Suppressor macrophage treated with lipopolysaccharide for 4 hours (primary cell): ENCODE measurements around the gene TBC1D2B.
A peak's percentile ranks its signal among the peaks of the same experiment; 100 is the strongest.

Source experiments
- DNase-seq: peaks from one replicate; pipeline ENCODE4 v3.0.0-alpha.2; 2020

TBC1D2B gene

DNA sequence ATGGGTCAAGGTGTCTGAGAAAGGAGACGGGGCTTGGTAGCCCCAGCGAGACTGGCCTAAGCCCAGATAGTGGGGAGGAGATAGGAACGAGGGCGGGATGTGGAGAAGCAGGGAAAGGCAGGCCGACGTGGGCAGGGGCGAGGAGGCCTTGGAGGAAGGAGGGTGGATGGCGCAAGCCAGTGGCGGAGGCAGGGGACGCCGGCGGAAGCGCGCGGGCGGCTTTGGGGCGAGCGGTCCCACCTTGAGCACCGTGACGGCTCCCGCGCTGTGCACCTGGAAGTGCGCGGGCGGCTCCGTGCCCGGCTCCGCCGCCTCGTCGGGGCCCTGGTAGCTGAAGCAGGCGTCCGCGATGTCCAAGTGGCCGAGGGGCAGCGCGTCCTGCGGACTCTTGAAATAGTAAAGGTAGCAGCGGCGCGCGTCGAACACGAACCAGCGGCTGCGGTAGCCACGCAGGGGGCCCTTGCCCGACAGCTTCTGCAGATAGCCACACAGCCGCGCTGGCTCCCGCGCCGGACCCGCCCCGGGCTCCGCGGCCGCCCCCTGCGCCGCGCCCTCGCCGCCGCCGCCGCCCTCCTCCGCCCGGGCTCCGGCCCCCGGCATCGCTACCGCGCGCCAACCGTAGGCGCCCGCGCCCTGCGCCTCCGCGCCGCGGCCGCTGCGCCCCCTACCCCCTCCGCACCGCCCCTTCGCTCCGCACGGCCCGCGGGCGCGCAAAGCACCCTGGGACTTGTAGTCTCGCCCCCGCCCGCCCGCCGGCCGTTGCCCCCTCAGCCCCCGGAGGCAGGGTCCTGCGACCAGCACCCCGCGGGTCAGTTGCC lies at the start of gene TBC1D2B:
TSS of gene TBC1D2B (minus strand) at position 659 of the 818 bp plus-strand sequence. CDS start at position 600, 59 bp downstream.
- DNase-seq: peak; percentile 60

DNA sequence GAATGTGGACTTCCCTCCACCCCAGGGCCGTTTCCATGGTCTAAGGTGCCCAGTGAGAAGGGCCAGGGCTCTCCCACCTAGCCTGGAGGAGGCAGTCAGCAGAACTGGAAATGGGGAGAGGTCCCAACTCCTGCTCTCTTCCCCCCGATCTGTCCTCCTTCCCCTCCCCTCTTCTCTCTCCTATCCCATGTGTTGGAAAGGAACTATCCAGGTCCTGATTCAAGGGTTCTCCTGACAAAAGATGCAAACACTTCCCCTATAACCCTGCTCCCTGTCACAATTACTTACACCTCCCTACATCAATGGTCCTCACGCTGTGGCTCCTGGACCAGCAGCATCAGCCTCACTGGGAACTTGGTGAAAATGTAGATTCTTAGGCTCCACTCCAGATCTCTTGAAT lies 47.8 kb upstream of the TBC1D2B start:
- no peak for DNase-seq

DNA sequence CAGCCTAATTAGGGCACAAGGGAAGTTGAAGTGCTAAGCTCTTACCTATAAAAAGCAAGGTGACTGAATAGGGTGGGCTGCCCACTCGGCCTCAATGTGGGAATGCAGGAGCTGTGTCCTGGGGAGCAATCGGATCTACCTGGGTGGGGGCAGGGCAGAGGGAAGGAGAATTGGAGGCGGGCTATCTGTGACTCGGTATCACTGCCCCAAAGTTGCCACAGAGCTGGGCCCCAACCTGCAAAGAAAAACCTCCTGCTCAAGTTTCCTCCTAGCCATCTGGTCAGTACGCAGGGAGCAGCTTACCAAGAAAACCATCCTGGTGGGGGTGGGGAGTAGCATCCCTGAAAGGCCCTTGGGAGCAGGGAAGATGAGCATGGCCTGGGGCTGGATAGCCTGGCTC lies 43.0 kb upstream of the TBC1D2B start:
- no peak for DNase-seq

GRCh38 chr15:78112551-78112950 lies 35.0 kb upstream of the TBC1D2B start:
- no peak for DNase-seq

- DNase-seq: no peak
These were observed 34.3 kb upstream of the TBC1D2B start for GRCh38 chr15:78111788-78112187.

- no peak for DNase-seq
These were observed 33.5 kb upstream of the TBC1D2B start for GRCh38 chr15:78110916-78111475.

- no peak for DNase-seq
These were observed 32.6 kb upstream of the TBC1D2B start for GRCh38 chr15:78110096-78110495.

- no peak for DNase-seq
These were observed 31.6 kb upstream of the TBC1D2B start for GRCh38 chr15:78109156-78109555.

DNA sequence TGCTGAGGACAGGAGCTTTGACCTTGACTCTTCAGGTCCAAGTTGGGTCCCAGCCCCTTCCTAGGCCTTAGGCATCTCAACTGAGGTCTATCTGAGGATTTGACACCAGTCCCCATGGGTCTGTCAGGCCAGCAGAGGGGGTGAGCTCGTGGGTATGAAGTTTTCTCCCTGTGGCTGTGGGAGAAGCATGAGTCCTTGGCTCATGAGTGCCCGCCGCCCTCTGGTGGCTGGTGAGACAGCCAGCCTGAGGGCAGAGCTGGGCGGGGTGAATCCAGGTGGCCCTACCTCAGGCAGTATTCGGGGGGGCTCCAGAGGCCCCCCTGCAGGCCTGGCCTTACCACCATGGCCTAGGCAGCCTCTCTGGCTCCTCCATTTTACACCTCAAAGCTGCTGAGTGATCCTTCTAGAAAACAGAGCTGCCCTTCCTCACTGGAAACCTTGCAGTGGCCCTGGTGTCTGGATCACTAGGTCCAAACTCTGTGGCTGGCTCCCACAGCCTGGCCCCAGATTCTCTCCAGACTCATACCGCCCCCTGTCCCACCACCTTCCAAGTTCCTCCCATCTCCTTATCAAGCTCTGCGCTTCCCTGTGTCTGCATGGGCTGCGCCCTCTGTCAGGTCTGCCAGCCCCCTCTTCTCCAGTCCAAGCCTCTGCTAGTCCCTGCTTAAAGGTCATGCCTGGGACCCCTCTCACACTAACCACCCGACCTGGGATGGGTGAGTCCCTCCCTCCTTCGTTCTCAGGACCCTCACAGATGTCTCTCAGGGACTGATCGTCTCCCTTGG lies 31.0 kb upstream of the TBC1D2B start:
- DNase-seq: peak; percentile 95

- DNase-seq: no peak
These were observed 30.0 kb upstream of the TBC1D2B start for GRCh38 chr15:78107471-78107870.

DNA sequence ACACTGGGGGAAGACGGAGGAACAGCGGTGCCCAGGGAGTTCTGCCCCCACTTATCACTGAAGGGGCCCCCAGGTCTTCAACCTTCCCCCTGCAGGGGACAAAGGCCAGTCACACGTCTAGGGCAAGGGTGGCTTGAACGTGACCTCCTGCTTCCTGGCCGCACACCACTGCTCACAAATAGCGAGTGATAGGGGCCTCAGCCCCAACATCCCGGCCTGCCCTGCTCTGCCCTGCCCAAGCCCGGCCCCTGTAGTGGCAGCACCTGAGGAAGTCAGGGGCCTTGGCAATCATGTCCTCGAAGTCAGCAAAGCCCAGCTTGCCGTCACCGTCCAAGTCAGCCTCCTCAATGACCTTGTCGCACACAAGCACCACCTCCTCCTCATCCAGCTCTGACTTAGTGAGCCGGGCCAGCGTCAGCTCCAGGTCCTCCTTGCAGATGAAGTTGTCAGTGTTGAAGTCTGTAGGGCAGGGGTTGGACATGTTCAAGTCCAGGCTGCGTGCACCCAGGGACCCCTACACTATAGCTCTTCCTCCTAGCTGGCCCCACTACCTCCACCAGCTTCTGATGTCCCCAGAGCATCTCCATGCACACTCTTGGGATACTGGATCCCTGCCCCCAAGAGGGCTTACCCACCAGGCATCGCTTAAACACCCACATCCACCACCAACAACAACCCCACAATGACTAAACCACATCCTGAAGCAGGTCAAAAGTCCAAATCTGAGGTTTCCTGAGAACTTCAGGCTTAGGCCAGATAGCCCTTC lies 28.1 kb upstream of the TBC1D2B start:
- DNase-seq: no peak

GRCh38 chr15:78104566-78105475 lies 27.3 kb upstream of the TBC1D2B start:
- DNase-seq: no peak

- no peak for DNase-seq
These were observed 26.6 kb upstream of the TBC1D2B start for GRCh38 chr15:78104119-78104479.

DNA sequence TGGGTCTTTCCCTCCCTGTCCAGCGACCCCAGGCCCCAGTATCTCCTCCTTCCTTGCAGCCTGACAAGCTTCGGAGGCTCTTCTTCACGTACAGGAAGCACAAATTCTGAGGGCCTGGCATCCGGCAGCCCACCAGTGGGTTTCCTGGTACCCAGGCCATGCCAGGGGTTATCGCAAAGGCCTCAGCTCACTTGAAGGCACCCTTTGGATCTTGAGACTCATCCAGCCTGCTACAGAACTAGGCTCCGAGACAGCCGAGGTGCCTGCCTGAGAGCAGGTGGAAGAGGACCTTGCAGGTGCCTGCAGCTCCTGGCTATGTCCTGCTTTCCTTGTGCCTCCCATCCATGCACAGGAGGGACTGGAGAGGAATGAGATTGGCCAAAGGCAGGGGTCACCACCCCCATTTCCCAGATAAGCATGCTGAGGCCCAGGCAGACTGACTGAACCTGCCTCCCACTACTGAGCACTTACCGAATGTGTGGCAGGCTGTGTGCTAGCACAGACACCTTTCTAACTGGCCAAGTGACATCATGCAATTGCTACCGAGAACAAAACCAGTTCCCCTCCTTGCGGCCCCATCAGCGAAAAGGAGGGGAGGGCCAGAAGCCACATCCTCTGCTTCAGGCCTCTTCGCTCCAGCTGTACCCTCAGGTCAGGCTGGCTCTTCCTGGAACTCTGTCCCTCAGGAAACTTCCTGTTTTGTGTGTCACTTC lies 26.1 kb upstream of the TBC1D2B start:
- peak; percentile 19 for DNase-seq

GRCh38 chr15:78102741-78103140 lies 25.2 kb upstream of the TBC1D2B start:
- DNase-seq: no peak

DNA sequence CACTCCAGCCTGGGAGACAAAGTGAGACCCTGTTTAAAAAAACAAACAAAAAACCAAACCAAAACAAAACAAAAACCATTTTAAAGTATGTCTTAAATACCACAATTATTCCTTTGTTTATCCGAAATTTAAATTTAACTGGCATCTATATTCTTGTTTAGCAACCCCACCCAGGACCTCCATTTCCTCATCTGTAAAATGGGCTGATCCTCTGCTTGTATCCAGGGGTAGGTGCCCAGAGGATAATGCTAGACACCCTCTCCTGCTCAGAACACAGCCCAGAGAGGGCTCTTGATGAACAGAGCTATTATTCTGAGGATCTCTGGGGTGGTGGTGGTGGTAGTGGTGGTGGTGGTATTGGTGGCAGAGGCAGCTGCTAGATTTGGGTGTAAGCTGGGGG lies 24.7 kb upstream of the TBC1D2B start:
- no peak for DNase-seq

DNA sequence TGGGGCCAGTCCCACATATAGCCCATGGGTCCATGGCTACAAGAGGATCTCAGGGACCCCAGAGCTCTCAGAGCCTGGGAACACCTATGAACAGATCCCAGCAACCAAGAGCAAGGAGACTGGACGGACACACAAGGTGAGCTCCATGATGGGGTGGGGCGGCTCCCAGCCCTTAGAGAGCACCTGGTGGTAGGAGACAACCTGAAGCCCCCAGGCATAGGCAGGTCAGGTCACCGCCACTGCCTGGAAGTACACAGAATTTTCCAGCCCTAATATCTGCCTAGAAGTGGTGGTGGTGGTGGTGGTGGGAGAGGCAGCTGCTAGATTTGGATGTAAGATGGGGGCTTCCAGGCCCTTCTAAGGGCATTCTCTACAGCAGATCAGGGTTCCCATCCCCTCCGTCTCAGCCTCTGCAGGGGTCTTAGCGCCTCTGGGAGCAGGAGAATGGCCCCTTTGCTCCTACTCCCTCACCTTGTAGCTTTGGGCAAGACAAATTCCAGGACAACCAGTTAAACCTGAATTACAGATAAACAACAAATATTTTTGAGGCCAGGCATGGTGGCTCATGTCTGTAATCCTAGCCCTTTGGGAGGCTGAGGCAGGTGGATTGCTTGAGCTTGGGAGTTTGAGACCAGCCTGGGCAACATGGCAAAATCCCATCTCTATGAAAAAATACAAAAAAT lies 24.1 kb upstream of the TBC1D2B start:
- no peak for DNase-seq

DNA sequence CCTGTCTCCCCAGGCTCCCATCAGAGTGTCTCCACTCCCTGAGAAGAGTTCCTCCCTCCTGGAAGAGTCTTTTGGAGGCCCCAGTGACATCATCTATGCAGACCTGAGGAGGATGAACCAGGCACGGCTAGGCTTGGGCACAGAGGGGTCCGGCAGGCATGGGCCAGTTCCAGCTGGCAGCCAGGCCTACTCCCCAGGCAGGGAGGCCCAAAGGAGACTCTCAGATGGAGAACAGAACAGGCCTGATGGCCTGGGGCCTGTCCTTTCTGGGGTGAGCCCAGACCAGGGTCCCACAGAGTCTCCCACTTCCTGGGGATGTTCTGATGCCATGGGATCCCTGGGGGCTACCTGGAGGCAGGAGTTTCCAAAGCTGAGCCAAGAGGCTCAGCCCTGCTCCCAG lies 23.4 kb upstream of the TBC1D2B start:
- DNase-seq: no peak

DNA sequence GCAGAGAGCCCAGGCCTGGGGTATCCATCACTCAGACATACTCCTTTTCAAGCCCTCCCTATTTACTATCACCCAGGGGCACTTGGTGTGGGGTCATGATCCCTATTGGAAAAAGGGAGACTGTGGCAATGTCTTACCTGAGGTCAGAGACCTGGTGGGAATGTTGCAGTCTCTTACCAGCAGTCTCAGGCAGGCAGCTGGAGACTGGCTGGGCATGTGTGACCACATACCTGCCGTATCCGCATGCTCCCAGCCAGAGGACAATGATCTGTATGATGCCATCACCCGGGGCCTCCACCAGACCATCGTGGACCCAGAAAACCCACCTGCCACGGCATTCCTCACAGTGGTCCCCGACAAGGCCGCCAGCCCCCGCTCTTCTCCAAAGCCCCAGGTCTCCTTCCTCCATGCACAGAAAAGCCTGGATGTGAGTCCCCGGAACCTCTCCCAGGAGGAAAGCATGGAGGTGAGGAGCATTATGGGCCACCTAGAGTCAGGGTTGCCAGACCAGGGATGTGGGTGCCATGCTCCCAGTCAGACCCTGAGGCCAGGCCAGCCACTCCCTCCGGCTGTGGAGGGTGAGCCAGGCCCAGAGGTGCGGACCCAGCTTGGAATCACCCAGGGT lies 20.7 kb upstream of the TBC1D2B start:
- DNase-seq: no peak

DNA sequence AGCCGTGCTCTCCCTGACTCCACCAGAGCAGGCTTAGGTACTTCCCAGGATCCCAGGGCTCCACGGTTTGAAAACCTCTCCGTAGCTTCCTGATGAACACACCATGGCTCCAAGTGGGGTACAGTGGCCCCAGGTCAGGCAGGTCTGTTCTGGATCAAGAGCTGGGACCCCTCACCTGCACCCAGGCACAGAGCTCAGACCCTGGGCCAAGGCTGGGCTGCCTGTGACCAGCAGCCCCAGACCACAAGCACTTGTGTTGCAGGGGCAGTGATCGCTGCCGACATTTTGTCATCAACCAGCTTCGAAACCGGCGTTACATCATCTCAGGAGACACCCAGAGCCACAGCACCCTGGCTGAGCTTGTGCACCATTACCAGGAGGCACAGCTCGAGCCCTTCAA lies 20.2 kb upstream of the TBC1D2B start:
- DNase-seq: no peak
